Lower leg skin (tissue), 3 donors: ENCODE results near the gene PIP4K2A.

Source experiments
- CTCF ChIP-seq, 3 donors: fragments of 450-650 bp; IDR thresholded peaks; one replicate each; pipeline ENCODE4 v1.5.1; 2016; ENCODE audit warnings: antibody characterized with exemption in 3 of 3, mild to moderate bottlenecking in 3 of 3, moderate library complexity in 2 of 3
- POLR2A ChIP-seq, 2 donors: fragments of 450-650 bp; IDR thresholded peaks; one replicate each; pipeline ENCODE4 v1.6.1; 2016 to 2017; ENCODE audit warnings: antibody characterized with exemption in 2 of 2, mild to moderate bottlenecking in 1 of 2, moderate library complexity in 1 of 2

GRCh38 chr10:22534849-22535604 is 179.4 kb downstream of the PIP4K2A start:
- TF ChIP-seq CTCF (IDR thresholded peaks at IDR 0.05) (no peak), POLR2A (IDR thresholded peaks at IDR 0.05) (no peak)
